PC-9 (cell line): ENCODE measurements around the gene CYP3A4.

ENCODE experiments used
- EZH2 ChIP-seq: fragments of 200-600 bp; sonication (generic); IDR thresholded peaks from 2 replicates; pipeline ENCODE4 v1.8.0; 2017; ENCODE audit warnings: antibody characterized with exemption, low read depth
- TF ChIP-seq, protein P1 (sequence below): fragments of 200-600 bp; sonication (generic); conservative IDR thresholded peaks from 2 replicates; pipeline ENCODE4 v1.6.1; 2017; ENCODE audit warnings: mixed run types, antibody characterized with exemption, mild to moderate bottlenecking, moderate library complexity

DNA sequence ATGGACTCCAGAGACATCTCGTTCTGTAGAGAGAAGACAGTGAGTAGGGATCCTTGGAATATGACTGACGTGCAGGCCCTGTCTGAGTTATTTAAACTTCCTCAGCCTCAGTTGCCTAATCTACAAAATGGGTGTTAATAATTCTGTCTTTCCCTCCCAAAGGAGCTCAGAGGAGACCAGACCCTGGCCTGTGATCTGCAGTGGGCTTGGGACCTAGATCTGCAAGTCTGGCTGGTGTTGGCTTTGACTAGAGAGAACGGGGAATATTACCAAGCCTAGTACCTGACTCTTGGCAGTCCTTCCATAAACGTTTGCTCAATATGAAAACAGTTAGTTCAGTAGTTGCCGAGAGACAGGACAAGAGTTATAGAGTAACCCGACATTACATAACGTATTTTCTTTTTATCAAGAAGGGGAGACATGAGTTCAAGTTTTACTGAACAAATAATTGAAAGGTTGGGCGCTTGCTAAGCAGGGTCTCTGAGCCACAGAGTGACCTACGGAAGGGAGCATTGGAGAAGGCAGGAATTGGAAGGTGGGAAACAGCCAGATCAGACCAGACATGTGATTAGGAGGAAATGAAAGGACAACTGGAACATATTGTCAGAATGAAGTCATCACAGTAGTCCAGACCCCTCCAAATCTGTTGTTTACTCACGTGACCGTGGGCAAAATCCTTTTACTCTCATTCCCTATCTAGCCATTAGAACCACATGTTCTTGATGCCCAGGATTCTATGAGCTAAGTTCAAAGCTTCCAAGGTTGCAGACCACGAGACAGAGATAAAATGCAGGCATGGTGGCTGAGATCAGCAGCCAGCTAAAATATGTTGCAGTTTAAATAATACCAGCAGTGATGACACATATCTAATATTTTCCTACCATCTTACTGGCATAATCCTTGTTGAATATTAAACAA is 10.9 kb upstream of the CYP3A4 start:
- TF ChIP-seq, protein P1, sequence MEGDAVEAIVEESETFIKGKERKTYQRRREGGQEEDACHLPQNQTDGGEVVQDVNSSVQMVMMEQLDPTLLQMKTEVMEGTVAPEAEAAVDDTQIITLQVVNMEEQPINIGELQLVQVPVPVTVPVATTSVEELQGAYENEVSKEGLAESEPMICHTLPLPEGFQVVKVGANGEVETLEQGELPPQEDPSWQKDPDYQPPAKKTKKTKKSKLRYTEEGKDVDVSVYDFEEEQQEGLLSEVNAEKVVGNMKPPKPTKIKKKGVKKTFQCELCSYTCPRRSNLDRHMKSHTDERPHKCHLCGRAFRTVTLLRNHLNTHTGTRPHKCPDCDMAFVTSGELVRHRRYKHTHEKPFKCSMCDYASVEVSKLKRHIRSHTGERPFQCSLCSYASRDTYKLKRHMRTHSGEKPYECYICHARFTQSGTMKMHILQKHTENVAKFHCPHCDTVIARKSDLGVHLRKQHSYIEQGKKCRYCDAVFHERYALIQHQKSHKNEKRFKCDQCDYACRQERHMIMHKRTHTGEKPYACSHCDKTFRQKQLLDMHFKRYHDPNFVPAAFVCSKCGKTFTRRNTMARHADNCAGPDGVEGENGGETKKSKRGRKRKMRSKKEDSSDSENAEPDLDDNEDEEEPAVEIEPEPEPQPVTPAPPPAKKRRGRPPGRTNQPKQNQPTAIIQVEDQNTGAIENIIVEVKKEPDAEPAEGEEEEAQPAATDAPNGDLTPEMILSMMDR = no peak
- TF ChIP-seq EZH2 = no peak
